IPS-NIHi11 (cell line): ENCODE results near the gene LPIN3.
A peak's percentile ranks its signal among the peaks of the same experiment; 100 is the strongest.

Source experiments
- DNase-seq: peaks from one replicate; pipeline ENCODE4 v3.0.0; 2012; ENCODE audit warnings: mixed read lengths, low spot score

LPIN3 gene

GRCh38 chr20:41366546-41367392 is 26.1 kb downstream of the LPIN3 start, which contains the start of gene EMILIN3:
EMILIN3 (minus strand) TSS chr20:41366818; CDS start chr20:41366634, 184 bp downstream.
- DNase-seq = peak; percentile 88

- peak; percentile 47 for DNase-seq
Observed at GRCh38 chr20:41367393-41367695, 26.7 kb downstream of the LPIN3 start.

DNA sequence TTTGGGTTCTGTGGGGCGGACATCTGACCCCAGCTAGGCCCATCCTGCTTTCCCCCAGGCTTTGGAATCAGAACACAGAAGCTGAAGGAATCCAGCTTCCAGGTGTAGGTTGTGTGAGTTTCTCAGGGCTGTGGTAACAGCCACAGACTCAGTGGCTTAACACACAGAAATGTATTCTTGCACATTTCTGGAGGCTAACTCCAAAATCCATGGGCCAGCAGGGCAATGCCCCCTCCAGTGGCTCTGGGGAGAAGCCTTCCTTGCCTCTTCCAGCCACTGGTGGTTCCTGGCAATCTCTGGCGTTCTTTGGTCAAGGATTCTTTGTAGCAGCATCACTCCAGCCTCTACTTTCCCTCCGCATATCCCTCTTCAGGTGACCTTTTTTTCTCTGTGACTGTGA is 27.3 kb downstream of the LPIN3 start:
- DNase-seq = no peak

GRCh38 chr20:41369673-41370072 is 29.1 kb downstream of the LPIN3 start:
- no peak for DNase-seq

DNA sequence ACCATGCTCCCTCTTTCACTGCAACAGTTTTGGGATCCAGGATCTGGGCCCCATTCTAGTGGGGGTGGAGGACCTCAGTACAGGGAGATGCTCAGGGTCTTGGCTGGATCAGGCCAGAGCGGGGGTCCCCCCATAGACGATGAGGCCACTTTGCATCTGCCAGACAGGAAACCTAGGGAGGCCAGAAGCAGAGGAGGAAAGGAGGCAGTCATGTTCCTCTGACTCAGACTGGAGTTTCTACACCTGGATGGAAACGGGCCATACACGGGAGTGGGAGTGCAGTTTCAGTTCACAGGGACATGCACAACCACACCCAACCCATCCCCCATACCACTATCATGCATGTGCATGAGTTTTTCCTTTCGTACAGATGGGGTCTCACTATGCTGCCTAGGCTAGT is 29.6 kb downstream of the LPIN3 start:
- DNase-seq = no peak

- no peak for DNase-seq
Observed at GRCh38 chr20:41371371-41371770, 30.8 kb downstream of the LPIN3 start.

GRCh38 chr20:41373251-41373783 is 32.7 kb downstream of the LPIN3 start:
- DNase-seq = no peak

- no peak for DNase-seq
Observed at GRCh38 chr20:41373931-41374920, 33.6 kb downstream of the LPIN3 start.

DNA sequence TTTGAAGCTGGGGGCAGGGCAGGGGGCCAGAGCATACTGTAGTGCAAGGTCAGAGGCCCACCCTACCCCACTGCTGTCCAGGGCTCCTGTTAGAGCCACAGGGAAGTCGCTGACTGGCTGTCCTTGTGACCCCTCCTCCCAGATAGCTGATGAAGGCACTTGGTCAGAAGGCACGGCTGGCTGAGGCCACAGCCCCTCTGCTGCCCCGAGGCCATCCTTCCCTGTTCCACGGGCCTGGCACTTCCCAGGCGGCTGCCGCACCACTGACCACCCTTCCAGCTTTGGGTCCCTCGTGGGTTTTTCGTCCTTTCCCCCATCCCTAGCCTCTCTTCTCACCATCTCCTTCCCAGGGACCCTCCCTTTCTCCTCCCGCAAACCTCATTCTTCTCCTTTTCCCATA is 35.2 kb downstream of the LPIN3 start:
- DNase-seq = no peak

GRCh38 chr20:41376349-41376748 is 35.7 kb downstream of the LPIN3 start:
- DNase-seq = no peak

DNA sequence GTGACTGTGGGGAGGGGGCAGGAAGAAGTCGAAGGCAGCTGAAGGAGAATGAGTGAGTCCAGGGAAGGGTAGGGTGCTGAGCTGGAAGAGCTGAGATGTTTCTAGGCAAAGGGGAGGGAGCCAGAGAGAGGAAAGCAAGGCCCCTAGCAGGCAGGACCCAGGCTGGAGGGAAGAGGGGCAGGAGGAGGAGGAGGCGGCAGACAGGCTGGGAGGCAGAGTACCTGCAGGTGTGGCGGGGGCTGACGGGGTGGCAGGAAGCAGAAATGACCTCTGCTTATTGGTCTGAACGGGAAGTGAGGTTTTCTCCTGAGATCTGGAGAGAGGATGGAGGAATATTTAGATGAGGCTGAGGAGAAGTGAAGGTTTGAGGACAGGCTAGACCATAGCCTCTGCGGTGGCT is 36.7 kb downstream of the LPIN3 start:
- no peak for DNase-seq

GRCh38 chr20:41379551-41379950 is 38.9 kb downstream of the LPIN3 start:
- no peak for DNase-seq

- DNase-seq = no peak
Observed at GRCh38 chr20:41380551-41381193, 40.1 kb downstream of the LPIN3 start.

GRCh38 chr20:41382791-41383305 is 42.2 kb downstream of the LPIN3 start:
- no peak for DNase-seq

DNA sequence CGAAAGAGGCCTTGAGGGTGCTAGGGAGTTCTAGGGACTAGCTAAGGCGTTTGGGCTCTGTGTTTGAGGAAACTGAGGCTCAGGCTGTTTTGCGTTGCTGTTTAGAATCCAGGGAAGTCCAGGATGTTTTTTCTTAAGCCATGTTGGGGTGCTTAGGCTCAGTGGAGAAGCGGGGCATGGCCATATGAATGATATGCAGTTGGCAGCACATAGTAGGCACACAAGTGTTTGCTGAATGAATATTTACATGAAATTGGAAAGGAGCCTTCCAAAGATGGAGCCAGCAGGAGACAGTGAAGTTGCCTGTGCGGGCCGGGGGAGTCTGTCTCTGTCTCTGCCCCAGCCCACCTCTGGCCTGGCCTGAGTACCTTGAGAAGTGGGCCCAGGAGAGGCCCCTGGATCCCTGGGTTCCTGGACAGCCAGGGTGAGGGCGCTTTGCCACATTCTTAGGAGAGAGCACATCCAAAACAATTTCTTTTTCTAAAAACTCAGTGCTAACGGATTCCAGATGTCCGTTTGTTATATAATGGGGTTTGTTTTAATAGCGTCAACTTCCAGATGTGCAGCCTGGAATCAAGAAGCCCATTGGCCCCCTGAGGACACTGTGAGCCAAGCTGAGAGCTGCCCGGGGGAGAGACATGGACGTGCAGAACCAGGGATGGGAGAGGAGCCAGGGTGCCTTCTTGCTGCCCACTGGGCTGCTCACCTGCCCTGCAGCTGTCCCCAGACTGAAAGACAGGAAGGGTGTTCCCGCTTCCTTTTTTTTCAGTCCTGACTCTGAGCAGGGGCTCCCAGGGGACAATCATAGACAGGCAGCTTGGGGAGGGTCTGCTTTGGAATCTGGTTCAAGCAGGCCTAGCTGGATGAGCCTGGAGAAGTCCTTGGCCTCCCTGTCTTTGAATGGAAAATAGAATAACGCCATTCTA is 46.1 kb downstream of the LPIN3 start:
- no peak for DNase-seq

- DNase-seq = peak; percentile 72
Observed at GRCh38 chr20:41387444-41387851, 46.8 kb downstream of the LPIN3 start.

DNA sequence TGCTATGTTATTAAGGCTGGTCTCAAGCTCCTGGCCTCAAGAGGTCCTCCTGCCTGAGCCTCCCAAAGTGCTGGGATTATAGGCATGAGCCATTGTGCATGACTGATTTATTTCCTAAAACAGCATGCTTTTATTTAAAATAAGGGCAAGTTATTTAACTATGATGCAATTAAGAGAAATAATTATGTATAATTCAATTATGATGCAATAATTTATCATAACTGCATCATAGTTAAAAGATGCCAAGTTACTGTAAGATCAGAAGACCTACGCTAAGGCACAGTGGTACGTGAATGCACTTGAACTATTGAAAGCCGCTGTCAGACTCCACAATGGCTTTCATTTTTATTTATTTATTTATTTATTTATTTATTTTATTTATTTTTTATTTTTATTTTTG is 50.3 kb downstream of the LPIN3 start:
- DNase-seq = no peak

DNA sequence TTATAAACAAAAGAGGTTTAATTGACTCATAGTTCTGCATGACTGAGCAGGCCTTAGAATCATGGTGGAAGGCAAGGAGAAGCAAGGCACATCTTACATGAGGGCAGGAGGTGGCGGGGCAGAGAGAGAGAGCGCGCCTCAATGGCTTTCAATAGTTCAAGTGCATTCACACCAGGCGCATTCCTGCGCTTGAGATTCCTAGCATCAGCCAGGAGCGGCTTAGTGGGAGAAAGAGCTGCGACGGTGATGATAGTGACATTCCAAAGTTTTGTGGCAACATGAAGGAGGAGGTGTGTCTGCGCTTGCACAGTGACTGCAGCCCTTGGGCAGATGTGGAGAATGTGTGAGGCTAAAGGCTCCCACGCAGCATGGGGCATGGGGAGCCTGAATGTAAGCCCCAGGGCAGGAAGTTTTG is 51.0 kb downstream of the LPIN3 start:
- no peak for DNase-seq

- no peak for DNase-seq
Observed at GRCh38 chr20:41392295-41392694, 51.7 kb downstream of the LPIN3 start.

GRCh38 chr20:41392871-41393704 is 52.5 kb downstream of the LPIN3 start:
- no peak for DNase-seq
